ENCODE data around the gene KPNB1.

Gene KPNB1

DNA sequence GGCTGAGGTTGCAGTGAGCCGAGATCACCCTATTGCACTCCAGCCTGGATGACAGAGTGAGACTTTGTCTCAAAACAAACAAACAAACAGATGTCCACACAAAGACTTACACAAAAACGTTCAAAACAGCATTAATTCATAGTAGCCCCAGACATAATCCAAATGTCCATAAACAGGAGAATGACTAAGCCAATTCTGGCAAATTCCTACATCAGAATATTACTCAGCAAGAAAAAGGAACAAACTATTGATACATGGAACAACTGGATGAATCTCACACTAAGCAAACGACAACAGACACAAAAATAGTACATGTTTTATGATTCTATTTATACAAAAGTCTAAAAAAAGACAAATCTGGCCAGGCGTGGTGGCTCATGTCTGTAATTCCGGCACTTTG lies 10.8 kb upstream of the KPNB1 start:
- no peak for DNase-seq

- no peak for DNase-seq
Measured at GRCh38 chr17:47640076-47640475, 9.6 kb upstream of the KPNB1 start.

- DNase-seq, result no peak
Measured at GRCh38 chr17:47641202-47641601, 8.5 kb upstream of the KPNB1 start.

DNA sequence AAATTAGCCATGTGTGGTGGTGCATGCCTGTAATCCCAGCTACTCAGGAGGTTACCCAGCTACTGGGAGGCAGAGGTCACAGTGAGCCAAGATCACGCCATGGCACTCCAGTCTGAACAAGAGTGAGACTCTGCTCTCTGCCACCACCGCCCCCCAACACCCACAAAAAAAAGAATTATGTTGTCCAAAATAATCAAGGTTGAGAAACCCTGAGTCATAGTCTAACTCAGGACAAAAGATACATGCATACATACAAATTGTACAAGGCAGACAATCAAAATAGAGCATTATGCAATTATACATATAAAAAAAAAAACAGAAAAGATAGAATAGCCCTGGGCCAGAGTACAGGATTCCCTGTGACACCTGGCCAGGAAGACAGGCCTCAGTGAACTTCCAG lies 6.6 kb upstream of the KPNB1 start:
- no peak for DNase-seq

- no peak for DNase-seq
Measured at GRCh38 chr17:47644324-47644723, 5.4 kb upstream of the KPNB1 start.

DNA sequence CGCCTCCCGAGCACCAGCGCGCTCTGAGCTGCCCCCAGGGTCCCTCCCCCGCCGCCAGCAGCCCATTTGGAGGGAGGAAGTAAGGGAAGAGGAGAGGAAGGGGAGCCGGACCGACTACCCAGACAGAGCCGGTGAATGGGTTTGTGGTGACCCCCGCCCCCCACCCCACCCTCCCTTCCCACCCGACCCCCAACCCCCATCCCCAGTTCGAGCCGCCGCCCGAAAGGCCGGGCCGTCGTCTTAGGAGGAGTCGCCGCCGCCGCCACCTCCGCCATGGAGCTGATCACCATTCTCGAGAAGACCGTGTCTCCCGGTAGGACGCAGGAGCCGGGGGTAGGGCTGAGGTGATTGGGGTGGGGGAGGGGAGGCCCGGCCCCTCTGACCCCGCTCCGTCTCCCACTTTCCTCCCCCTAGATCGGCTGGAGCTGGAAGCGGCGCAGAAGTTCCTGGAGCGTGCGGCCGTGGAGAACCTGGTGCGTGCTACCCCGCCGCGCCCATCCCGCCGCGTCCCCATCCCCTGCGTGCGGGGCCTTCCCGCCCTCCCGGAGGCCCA lies 329 bp downstream of the KPNB1 start:
- DNase-seq, result peak; percentile 28

GRCh38 chr17:47650525-47651522 lies 1.1 kb downstream of the KPNB1 start:
- DNase-seq, result peak; percentile 87

DNA sequence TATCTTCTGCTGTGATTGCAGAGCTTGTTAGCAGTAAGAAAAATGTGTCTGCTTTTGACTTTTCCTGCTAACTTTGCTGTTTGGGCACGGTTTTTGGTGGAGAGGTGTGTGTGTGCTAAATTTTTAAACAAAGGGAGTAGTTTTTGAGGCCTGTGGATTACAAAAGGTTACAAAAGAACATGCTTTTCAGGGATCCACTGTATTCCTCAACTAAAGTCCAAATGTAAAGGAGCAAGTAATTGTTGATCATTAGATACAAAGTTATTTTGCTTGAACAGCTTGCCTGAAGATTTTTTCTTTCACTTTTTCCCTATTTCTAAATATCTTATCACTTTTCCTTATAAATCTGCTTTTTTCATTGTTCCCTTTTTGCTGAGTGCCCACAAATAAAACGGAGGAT lies 2.0 kb downstream of the KPNB1 start:
- DNase-seq, result no peak

DNA sequence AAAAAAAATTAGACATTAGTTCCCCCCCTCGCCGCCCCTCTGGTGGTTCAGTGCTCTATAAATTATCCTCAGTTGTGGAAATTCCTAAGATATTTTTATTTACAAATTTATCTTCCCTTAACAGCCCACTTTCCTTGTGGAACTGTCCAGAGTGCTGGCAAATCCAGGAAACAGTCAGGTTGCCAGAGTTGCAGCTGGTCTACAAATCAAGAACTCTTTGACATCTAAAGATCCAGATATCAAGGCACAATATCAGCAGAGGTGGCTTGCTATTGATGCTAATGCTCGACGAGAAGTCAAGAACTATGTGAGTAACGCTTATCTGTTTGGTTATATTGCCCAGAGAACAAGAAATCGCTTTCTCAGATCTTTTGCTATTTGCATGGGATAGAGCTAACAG lies 2.9 kb downstream of the KPNB1 start:
- DNase-seq, result no peak

- DNase-seq, result no peak
Measured at GRCh38 chr17:47653442-47653841, 3.7 kb downstream of the KPNB1 start.

DNA sequence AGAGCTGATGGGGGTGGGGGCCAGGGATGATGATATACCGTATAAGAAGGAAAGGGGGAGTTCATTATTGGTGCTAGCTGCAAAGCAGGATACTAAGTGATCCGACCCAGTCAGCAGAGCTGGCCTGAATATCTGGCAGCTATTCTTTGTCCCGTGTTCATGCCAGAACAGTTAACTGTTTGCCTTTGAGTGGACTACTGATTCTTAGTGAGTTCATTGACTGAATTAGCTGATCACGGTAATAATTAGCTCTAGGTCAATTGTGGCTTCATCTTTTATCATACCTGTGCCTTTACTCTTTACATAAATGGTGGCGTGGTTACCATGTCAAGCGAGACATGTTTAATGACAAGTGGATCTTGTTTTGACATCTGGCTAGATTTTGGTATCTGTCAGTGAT lies 5.3 kb downstream of the KPNB1 start:
- no peak for DNase-seq

DNA sequence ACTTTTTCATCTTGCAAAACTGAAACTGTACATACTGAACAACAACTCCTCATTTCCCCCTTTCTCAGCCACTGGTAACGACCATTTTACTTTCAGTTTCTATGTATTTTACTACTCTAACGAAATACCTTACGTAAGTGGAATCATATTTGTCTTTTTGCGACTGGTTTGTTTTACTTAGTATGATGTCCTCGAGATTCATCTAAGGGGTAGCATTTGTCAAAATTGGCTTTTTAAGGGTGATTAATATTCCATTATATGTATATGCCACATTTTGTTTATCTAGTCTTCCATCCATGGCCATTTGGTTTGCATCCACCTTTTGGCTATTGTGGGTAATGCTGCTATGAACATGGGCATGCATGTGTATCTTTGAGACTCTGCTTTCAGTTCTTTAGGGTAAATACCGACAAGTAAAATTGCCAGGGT lies 10.4 kb downstream of the KPNB1 start:
- DNase-seq, result no peak

DNA sequence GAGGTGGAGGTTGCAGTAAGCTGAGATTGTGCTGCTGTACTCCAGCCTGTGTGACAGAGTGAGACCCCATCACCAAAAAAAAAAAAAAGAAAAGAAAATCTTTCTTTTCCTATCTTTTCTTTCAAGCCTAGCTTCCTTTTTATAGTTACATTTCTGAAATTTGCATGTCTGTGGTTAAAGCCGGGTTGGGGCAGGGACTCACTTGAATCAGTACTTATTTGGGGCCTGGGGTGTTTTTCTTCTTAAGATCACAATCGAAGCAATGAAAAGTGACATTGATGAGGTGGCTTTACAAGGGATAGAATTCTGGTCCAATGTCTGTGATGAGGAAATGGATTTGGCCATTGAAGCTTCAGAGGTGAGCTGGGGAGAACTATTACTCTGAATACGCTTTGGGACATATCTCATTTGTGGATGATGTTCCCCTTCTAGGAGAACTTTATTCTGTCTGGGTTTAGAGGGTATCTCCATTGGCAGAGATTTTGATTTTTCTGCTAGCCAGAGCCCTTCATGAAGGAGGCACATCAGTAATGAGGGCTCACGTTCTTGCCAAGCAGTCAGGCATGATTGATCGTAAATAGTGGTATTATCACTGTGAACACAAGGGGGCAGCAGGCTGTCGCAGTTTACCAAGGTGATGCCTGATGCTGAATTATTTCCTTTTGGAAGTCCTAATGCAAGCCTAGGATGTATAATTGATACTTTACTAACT lies 14.3 kb downstream of the KPNB1 start:
- peak; percentile 68 for DNase-seq

DNA sequence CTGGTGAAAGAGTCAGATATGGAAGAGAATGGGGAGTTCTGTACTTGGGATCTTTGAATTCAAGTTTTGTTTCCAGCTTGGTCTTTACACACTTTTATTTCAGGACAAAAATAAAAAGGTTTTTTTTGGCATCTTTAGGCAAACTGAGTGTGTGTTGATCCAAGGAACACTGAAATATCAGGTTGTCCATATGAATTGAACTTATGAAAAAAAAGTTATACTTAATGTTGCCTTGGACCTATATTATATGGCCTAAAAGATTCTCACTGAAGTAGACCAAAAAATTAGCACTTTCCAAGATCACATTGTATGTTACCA lies 14.9 kb downstream of the KPNB1 start:
- DNase-seq, result no peak

GRCh38 chr17:47665655-47666054 lies 15.9 kb downstream of the KPNB1 start:
- DNase-seq, result no peak

GRCh38 chr17:47669081-47669480 lies 19.4 kb downstream of the KPNB1 start:
- no peak for DNase-seq

GRCh38 chr17:47670064-47670463 lies 20.3 kb downstream of the KPNB1 start:
- DNase-seq, result no peak

DNA sequence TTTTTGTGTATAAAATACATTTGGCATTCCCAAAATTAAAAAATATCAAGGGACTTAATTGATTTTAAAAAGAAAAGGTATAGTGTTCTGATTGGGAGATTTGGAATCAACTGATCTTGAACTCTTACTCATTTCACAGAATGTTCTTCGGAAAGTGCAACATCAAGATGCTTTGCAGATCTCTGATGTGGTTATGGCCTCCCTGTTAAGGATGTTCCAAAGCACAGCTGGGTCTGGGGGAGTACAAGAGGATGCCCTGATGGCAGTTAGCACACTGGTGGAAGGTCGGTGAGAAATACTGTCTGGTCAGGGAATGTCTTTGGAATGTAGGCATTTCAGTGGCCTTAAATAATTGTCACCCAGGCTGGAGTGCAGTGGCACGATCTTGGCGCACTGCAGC lies 24.8 kb downstream of the KPNB1 start:
- DNase-seq, result no peak

GRCh38 chr17:47675380-47676198 lies 25.9 kb downstream of the KPNB1 start:
- no peak for DNase-seq

GRCh38 chr17:47676199-47676472 lies 26.4 kb downstream of the KPNB1 start:
- no peak for DNase-seq

- no peak for DNase-seq
Measured at GRCh38 chr17:47676510-47677165, 26.9 kb downstream of the KPNB1 start.

DNA sequence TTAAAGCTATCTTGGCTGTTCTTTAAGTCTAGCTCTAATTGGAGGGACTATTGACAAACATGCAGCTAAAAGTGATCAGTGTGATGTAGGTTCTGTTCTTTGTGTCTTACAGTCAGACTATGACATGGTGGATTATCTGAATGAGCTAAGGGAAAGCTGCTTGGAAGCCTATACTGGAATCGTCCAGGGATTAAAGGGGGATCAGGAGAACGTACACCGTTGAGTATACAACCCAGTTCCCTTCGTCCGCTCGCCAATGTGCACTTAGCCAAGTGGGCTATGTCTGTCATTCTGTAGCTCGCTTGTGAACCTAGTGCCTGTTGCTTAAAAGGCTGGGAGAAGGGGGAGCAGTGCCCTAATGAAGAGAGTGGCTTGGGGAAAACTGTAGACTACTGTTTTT lies 28.5 kb downstream of the KPNB1 start:
- DNase-seq, result no peak

DNA sequence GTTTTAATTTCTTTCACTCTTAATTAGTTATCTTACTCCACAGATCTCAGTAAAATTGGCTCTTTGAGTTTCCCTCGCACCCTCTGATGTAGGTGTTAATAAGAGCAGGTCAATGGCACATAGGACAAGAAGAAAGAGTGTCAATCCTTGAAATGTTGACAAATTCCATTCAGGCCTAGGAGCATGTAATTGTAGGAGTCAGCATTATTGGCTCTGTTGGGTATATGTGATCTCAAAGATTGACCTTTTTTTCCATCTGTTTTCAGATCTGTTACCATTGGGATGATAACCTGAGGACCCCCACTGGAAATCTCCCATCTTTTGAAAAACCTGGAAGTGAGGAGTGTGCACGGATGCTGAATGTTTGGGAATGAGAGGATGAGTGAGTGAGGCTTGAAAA lies 32.4 kb downstream of the KPNB1 start:
- DNase-seq, result no peak
